Right lobe of liver (tissue), 6 donors: ENCODE measurements around the gene TNKS1BP1. TPM values are rescaled to one million over a fixed set of nuclear protein-coding genes. Genes with fewer than 3 reads are reported as not detected.

Source experiments
- ATAC-seq, 4 donors: fragments of 200-7000 bp; cut with Tn5 transposase; one replicate each; pipeline ENCODE4 v1.9.1; 2020; ENCODE audit warnings: mild to moderate bottlenecking in 4 of 4, moderate library complexity in 4 of 4
- DNase-seq, 3 donors: peaks; one replicate each; pipeline ENCODE4 v3.0.0-alpha.2; 2020
- H3K27ac ChIP-seq, 3 donors: fragments of 200-600 bp; one replicate each; pipeline ENCODE4 v1.8.0; 2022
- H3K27me3 ChIP-seq, 2 donors: fragments of 200-600 bp; one replicate each; pipeline ENCODE4 v1.8.0; 2022
- H3K36me3 ChIP-seq, 4 donors: fragments of 200-600 bp; sonication (generic) in 1 of 4; one replicate each; pipeline versions ENCODE4 v1.5.1 to v1.8.0; 2017 to 2022; ENCODE audit warnings: control low read depth in 1 of 4
- H3K4me1 ChIP-seq, 4 donors: fragments of 200-600 bp; sonication (generic) in 1 of 4; one replicate each; pipeline versions ENCODE4 v1.5.1 to v1.8.0; 2017 to 2022; ENCODE audit warnings: control low read depth in 1 of 4
- H3K4me3 ChIP-seq, 3 donors: fragments of 200-600 bp; one replicate each; pipeline ENCODE4 v1.8.0; 2022
- H3K9me3 ChIP-seq, 4 donors: fragments of 200-600 bp; sonication (generic) in 1 of 4; one replicate each; pipeline versions ENCODE4 v1.5.1 to v1.8.0; 2017 to 2022; ENCODE audit warnings: control low read depth in 1 of 4
- POLR2A ChIP-seq: fragments of 450-650 bp; IDR thresholded peaks from one replicate; pipeline ENCODE4 v1.6.1; 2017; ENCODE audit warnings: antibody characterized with exemption, mild to moderate bottlenecking
- WGBS: methylation state at CpG from one replicate; pipeline ENCODE4 v1.1.6; 2018; ENCODE audit warnings: low coverage, low lambda C conversion rate; ENCODE audit not compliant: insufficient coverage; ENCODE audit errors: missing lambda C conversion rate; 5-methylcytosine and 5-hydroxymethylcytosine counted together
- intact Hi-C, 2 donors: fragments of 100-400 bp; cut with DNase I; formaldehyde crosslinking; loops; one replicate each; pipeline versions ENCODE4 v1.11.2 to v1.14.1; 2022
- total RNA-seq, 6 experiments: library from RNA; depleted of rRNA in 2 of 6; stranded (reverse); fragments of >200 nt in 2 of 6; fragmentation: NEBNext Ultra II Directional in 3 of 6; extraction: Animal tissue kit (Norgen Biotek cat#: 25700) in 3 of 6; gene quantifications; one replicate each; pipeline versions ENCODE4 v1.1.0 to v1.2.4, GENCODE V29; 2016 to 2023
- TF ChIP-seq, protein P1 (sequence below), 4 donors: fragments of 200-600 bp in 3 of 4; fragments of 450-650 bp in 1 of 4; IDR thresholded peaks; one replicate each; pipeline versions ENCODE4 v1.5.1 to v1.8.0; 2016 to 2022; ENCODE audit warnings: antibody characterized with exemption in 4 of 4, mild to moderate bottlenecking in 2 of 4
- donor health status: DM: no; HTN: yes; CAD: no.
- donor health status: DM: no; HTN: no; CAD: no.
- donor health status: DM: no; HTN: no; CAD: no.
- donor health status: DM: no; HTN: yes; CAD: no.
- donor health status: DM: no; HTN: yes; CAD: no.

TNKS1BP1 gene
- total RNA-seq, 6 experiments from 2014 or later: 52.4 to 124 (median 92.7) TPM

DNA sequence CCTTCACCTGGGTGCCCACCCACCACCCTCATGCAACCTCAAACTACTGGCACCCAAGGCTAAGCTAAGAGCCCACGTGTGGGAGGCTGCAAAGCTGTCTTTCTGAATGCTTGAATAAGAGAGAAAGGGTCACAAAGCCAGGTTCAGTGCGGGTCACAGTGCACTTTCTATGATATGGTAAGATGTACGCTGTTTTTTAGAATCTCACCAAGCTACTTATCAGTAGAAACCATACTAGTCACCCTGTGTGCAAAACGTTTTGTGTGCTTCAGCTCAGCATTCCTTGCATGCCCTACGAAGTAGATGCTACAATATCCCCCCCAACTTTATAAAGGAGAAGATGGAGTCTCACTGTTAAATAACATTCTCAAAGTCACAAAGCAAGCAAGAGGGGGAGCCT lies 28.3 kb upstream of the TNKS1BP1 start:
- Histone ChIP-seq H3K36me3 (no peaks in the 10 kb centered on the region), H3K27ac (no peak overlapping the region), H3K4me3 (no peak overlapping the region), H3K9me3 (no peaks in the 10 kb centered on the region), H3K27me3 (no peaks in the 10 kb centered on the region), H3K4me1 (peaks cover 0 to 5% (median 1%) of the 10 kb centered on the region in 4 donors)
- 100% methylated on average over 1 of the region's 5 CpGs for WGBS
- ATAC-seq (no peak), DNase-seq (no peak)
- TF ChIP-seq, protein P1, sequence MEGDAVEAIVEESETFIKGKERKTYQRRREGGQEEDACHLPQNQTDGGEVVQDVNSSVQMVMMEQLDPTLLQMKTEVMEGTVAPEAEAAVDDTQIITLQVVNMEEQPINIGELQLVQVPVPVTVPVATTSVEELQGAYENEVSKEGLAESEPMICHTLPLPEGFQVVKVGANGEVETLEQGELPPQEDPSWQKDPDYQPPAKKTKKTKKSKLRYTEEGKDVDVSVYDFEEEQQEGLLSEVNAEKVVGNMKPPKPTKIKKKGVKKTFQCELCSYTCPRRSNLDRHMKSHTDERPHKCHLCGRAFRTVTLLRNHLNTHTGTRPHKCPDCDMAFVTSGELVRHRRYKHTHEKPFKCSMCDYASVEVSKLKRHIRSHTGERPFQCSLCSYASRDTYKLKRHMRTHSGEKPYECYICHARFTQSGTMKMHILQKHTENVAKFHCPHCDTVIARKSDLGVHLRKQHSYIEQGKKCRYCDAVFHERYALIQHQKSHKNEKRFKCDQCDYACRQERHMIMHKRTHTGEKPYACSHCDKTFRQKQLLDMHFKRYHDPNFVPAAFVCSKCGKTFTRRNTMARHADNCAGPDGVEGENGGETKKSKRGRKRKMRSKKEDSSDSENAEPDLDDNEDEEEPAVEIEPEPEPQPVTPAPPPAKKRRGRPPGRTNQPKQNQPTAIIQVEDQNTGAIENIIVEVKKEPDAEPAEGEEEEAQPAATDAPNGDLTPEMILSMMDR (IDR thresholded peaks at IDR 0.05): no peak
- no peak for TF ChIP-seq POLR2A
- intact Hi-C loops: no loop called here

DNA sequence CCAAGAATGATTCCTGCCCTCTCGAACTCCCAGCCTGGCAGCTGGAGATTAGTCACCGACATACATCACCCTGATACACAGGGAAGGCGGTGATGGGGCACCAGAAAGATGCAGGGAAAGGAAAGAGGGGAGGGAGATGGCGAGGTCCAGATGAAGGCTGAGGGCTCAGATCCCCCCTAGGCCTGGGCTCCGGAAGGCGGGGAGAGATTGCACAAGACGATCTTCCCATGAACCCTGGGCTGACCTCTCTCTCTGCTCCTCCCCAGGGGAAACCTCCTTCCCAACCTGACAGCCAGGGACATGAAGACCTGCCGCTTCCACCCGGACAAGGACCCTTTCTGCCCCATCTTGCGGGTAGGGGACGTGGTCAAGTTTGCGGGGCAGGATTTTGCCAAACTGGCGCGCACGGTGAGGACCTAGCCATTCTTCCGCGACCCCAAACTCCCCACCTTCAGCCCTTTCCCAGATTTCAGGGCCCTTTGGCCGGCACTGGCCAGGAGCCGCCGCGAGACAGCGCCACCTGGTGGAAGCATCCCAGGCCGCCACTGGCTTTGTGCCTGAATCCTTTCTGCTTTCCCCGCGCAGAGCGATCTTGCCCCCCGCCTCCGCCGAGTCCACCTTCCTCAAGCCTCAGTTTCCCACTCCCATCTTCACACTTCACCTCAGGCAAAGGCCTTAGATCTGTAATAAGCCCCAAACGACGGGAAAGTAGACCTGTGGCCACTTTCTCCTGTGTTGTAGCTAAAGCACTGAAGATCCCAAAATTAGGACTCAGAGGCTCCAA lies 24.9 kb upstream of the TNKS1BP1 start:
- ATAC-seq: peak; percentile 73 to 90 (median 80)
- DNase-seq: peak; percentile 74 to 79 (median 75)
- H3K4me3 ChIP-seq: peak overlapping the region in 2 of 3 donors; percentile 29 to 52
- no peak for TF ChIP-seq POLR2A
- TF ChIP-seq, protein P1 (IDR thresholded peaks at IDR 0.05): peak; percentile 71 to 93 (median 88)
- no peak overlapping the region for H3K27ac ChIP-seq
- WGBS: 28% methylated on average over 19 of the region's 31 CpGs
- no peaks in the 10 kb centered on the region for H3K27me3 ChIP-seq
- no peaks in the 10 kb centered on the region for H3K4me1 ChIP-seq
- intact Hi-C loops: loop anchor here (10.0 kb wide), 2 partner anchors 135 to 295 kb away; partner anchors contain the start of gene YPEL4 (in 2 of the 2)
- no peaks in the 10 kb centered on the region for H3K36me3 ChIP-seq
- no peaks in the 10 kb centered on the region for H3K9me3 ChIP-seq

DNA sequence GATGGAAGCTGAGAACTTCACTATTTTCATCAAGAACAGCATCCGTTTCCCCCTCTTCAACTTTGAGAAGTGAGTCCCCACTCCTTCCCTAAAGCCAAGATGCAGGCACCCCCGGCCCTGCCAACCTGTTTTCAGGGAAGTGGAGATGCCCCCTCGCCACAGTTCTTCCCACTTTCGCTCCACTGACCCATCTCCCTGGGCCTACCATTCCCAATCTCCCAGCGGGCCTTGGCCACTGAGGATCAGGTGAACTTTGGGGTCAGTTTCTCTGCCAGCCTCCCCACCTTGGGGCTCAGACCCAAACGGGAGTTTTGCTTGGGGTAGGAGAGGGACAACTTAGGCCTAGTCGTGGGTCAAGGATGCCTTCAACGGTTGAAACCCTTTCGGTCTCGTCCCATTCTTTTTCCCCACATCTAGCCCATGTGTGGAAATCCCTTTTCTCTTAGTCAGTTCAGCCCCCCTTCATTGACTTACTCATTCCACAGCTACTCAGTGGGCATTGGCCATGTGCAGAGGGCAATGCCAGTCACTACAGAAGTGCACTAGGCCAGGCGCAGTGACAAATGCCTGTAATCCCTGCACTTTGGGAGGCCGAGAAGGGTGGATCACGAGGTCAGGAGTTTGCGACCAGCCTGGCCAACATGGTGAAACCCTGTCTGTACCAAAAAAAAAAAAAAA lies 24.0 kb upstream of the TNKS1BP1 start:
- no peak for ATAC-seq

DNA sequence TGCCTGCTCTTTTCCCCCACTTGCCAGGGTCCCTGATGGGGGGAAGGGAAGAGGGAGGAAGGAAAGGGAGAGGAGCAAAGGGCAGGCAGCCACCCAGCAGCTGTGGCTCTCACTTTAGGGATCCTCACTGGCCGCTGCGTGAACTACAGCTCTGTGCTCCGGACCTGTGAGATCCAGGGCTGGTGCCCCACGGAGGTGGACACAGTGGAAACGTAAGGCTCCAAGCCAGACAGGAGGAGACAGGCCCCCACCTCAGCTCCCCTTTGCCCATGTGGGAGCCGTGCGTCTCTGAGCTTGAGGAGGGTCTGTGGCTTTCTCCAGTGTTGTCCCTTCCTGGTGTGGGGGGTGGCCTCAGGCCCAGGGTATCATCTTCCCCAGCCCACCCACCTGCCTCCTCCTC lies 23.3 kb upstream of the TNKS1BP1 start:
- no CpG with 5 or more reads among the region's 7 CpGs for WGBS
- Histone ChIP-seq H3K27ac (no peak overlapping the region), H3K27me3 (no peaks in the 10 kb centered on the region), H3K9me3 (no peaks in the 10 kb centered on the region), H3K4me3 (no peak overlapping the region), H3K36me3 (no peaks in the 10 kb centered on the region), H3K4me1 (no peaks in the 10 kb centered on the region)
- ATAC-seq (no peak), DNase-seq (no peak)
- TF ChIP-seq, protein P1 (IDR thresholded peaks at IDR 0.05): no peak
- TF ChIP-seq POLR2A: no peak
- intact Hi-C loops: loop anchor here (10.0 kb wide), 2 partner anchors 137 to 297 kb away; partner anchors contain the start of gene YPEL4 (in 2 of the 2)

More for the DNA sequence above, 24.0 kb upstream of the TNKS1BP1 start:
- Histone ChIP-seq H3K9me3 (no peaks in the 10 kb centered on the region), H3K4me1 (no peaks in the 10 kb centered on the region), H3K36me3 (no peaks in the 10 kb centered on the region), H3K27me3 (no peaks in the 10 kb centered on the region), H3K4me3 (no peak overlapping the region), H3K27ac (no peak overlapping the region)
- no peak for DNase-seq
- WGBS: 74% methylated on average over 8 of the region's 14 CpGs
- intact Hi-C loops: loop anchor here (10.0 kb wide), 2 partner anchors 136 to 296 kb away; partner anchors contain the start of gene YPEL4 (in 2 of the 2)
- TF ChIP-seq, protein P1 (IDR thresholded peaks at IDR 0.05): no peak
- no peak for TF ChIP-seq POLR2A
